ENCODE results near the gene COL2A1.

COL2A1 gene

GRCh38 chr12:48004053-48004941 is at the start of gene COL2A1:
Gene COL2A1, minus strand, starts transcription at chr12:48004476. Its CDS starts 155 bp downstream, at chr12:48004321.
- no peak for FAIRE-seq

GRCh38 chr12:48053883-48054282 is 49.6 kb upstream of the COL2A1 start:
- FAIRE-seq: no peak

- no peak for FAIRE-seq
These were observed 48.8 kb upstream of the COL2A1 start for GRCh38 chr12:48053122-48053521.

- no peak for FAIRE-seq
These were observed 47.4 kb upstream of the COL2A1 start for GRCh38 chr12:48051681-48052080.

GRCh38 chr12:48050174-48050573 is 45.9 kb upstream of the COL2A1 start:
- FAIRE-seq: no peak

GRCh38 chr12:48045965-48046518 is 41.8 kb upstream of the COL2A1 start:
- FAIRE-seq: no peak

GRCh38 chr12:48045061-48045846 is 41.0 kb upstream of the COL2A1 start:
- FAIRE-seq: no peak

- FAIRE-seq: no peak
These were observed 40.1 kb upstream of the COL2A1 start for GRCh38 chr12:48044396-48044795.

GRCh38 chr12:48043771-48044170 is 39.5 kb upstream of the COL2A1 start:
- FAIRE-seq: no peak

- no peak for FAIRE-seq
These were observed 37.5 kb upstream of the COL2A1 start for GRCh38 chr12:48041591-48042423.

- no peak for FAIRE-seq
These were observed 36.1 kb upstream of the COL2A1 start for GRCh38 chr12:48040354-48040753.

GRCh38 chr12:48039151-48039550 is 34.9 kb upstream of the COL2A1 start:
- no peak for FAIRE-seq

- FAIRE-seq: no peak
These were observed 33.8 kb upstream of the COL2A1 start for GRCh38 chr12:48038085-48038484.

GRCh38 chr12:48037267-48037915 is 33.1 kb upstream of the COL2A1 start:
- FAIRE-seq: no peak

- FAIRE-seq: no peak
These were observed 32.5 kb upstream of the COL2A1 start for GRCh38 chr12:48036818-48037217.

GRCh38 chr12:48034835-48035805 is 30.8 kb upstream of the COL2A1 start:
- FAIRE-seq: no peak

- no peak for FAIRE-seq
These were observed 29.2 kb upstream of the COL2A1 start for GRCh38 chr12:48033451-48033850.

- no peak for FAIRE-seq
These were observed 28.3 kb upstream of the COL2A1 start for GRCh38 chr12:48032597-48032996.

GRCh38 chr12:48031135-48031960 is 27.1 kb upstream of the COL2A1 start:
- no peak for FAIRE-seq

- FAIRE-seq: no peak
These were observed 25.9 kb upstream of the COL2A1 start for GRCh38 chr12:48030173-48030650.
